ENCODE measurements around the gene SRCIN1.

DNA sequence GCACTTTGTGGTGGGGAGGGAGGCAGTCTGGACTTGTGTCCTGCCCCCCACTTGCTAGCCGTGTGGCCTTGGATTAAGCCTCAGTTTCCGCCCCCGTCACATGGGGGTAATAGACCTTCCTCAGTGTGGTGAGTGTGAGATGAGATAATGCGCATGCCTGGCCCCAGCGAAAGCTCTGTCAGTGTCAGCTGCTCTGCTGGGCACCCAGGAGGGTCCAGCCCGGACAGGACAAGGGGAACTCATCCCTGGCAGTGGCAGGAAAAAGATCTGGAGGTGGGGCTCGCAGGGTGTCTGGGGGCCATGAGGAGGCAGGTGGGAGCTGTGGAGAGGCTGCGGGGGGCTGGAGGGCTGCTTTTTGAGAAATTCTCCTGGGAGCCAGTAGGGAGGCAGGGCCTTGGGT lies 63.5 kb downstream of the SRCIN1 start:
- TF ChIP-seq, protein P1, sequence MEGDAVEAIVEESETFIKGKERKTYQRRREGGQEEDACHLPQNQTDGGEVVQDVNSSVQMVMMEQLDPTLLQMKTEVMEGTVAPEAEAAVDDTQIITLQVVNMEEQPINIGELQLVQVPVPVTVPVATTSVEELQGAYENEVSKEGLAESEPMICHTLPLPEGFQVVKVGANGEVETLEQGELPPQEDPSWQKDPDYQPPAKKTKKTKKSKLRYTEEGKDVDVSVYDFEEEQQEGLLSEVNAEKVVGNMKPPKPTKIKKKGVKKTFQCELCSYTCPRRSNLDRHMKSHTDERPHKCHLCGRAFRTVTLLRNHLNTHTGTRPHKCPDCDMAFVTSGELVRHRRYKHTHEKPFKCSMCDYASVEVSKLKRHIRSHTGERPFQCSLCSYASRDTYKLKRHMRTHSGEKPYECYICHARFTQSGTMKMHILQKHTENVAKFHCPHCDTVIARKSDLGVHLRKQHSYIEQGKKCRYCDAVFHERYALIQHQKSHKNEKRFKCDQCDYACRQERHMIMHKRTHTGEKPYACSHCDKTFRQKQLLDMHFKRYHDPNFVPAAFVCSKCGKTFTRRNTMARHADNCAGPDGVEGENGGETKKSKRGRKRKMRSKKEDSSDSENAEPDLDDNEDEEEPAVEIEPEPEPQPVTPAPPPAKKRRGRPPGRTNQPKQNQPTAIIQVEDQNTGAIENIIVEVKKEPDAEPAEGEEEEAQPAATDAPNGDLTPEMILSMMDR (conservative IDR thresholded peaks at IDR 0.05) = no peak
- no peak for TF ChIP-seq EZH2 (IDR thresholded peaks at IDR 0.05; ENCODE audit: low read depth)

Measured in PC-9 (cell line).